Liver (tissue), 9 donors: Measurements from ENCODE around the gene CMIP. TPM values are rescaled to one million over a fixed set of nuclear protein-coding genes. Genes with fewer than 3 reads are reported as not detected.
A peak's percentile ranks its signal among the peaks of the same experiment; 100 is the strongest.

ENCODE experiments used
- DNase-seq: peaks from one replicate; pipeline ENCODE4 v3.0.0-alpha.2; 2017; ENCODE audit warnings: low spot score
- H3K27ac ChIP-seq, 2 donors: one replicate each; pipeline ENCODE4 v1.7.0; 2013; ENCODE audit warnings: inconsistent platforms in 2 of 2, low read length in 2 of 2, control low read depth in 1 of 2, low read depth in 1 of 2, mild to moderate bottlenecking in 1 of 2
- H3K27me3 ChIP-seq, 4 donors: one replicate each; pipeline versions ENCODE4 v1.6.1 to v1.7.0; 2013; ENCODE audit warnings: low read length in 3 of 4, inconsistent platforms in 1 of 4, mild to moderate bottlenecking in 1 of 4, moderate library complexity in 1 of 4; ENCODE audit not compliant: control insufficient read depth in 4 of 4, insufficient read depth in 4 of 4
- H3K36me3 ChIP-seq, 4 donors: one replicate each; pipeline versions ENCODE4 v1.6.1 to v1.7.0; 2013; ENCODE audit warnings: low read length in 3 of 4, mild to moderate bottlenecking in 3 of 4, low read depth in 1 of 4, moderate library complexity in 1 of 4; ENCODE audit not compliant: control insufficient read depth in 4 of 4, insufficient read depth in 3 of 4
- H3K4me1 ChIP-seq, 4 donors: one replicate each; pipeline versions ENCODE4 v1.6.1 to v1.7.0; 2013; ENCODE audit warnings: low read length in 3 of 4, mild to moderate bottlenecking in 3 of 4, moderate library complexity in 1 of 4; ENCODE audit not compliant: control insufficient read depth in 4 of 4, insufficient read depth in 4 of 4
- H3K4me3 ChIP-seq, 3 donors: one replicate each; pipeline versions ENCODE4 v1.6.1 to v1.7.0; 2013; ENCODE audit warnings: low read length in 3 of 3, control low read depth in 1 of 3, low read depth in 1 of 3, mild to moderate bottlenecking in 1 of 3
- H3K9ac ChIP-seq, 2 donors: one replicate each; pipeline ENCODE4 v1.7.0; 2013; ENCODE audit warnings: low read length in 2 of 2, mild to moderate bottlenecking in 2 of 2, moderate library complexity in 2 of 2, control low read depth in 1 of 2, low read depth in 1 of 2
- H3K9me3 ChIP-seq, 4 donors: one replicate each; pipeline versions ENCODE4 v1.6.1 to v1.7.0; 2013; ENCODE audit warnings: low read length in 3 of 4; ENCODE audit not compliant: control insufficient read depth in 4 of 4
- ATF3 ChIP-seq: IDR thresholded peaks from 2 replicates; pipeline ENCODE4 v1.6.1; 2016; ENCODE audit warnings: antibody characterized with exemption
- CTCF ChIP-seq: fragments of 150-350 bp; IDR thresholded peaks from 2 replicates; pipeline ENCODE4 v1.5.1; 2017; ENCODE audit warnings: improper control_type of control experiment, low read depth, low read length; ENCODE audit not compliant: missing input control
- EGR1 ChIP-seq, 2 donors: IDR thresholded peaks; 2 replicates each; pipeline ENCODE4 v1.6.1; 2016 to 2018; ENCODE audit warnings: antibody characterized with exemption in 2 of 2, low read depth in 2 of 2
- FOXA2 ChIP-seq: IDR thresholded peaks from 2 replicates; pipeline ENCODE4 v1.6.1; 2016; ENCODE audit warnings: antibody characterized with exemption
- HNF4A ChIP-seq, 2 donors: conservative IDR thresholded peaks; 2 replicates each; pipeline ENCODE4 v1.6.1; 2016; ENCODE audit warnings: antibody characterized with exemption in 2 of 2, mild to moderate bottlenecking in 2 of 2
- MAX ChIP-seq: IDR thresholded peaks from 2 replicates; pipeline ENCODE4 v1.6.1; 2016; ENCODE audit warnings: antibody characterized with exemption
- NR2F2 ChIP-seq: IDR thresholded peaks from 2 replicates; pipeline ENCODE4 v1.6.1; 2016; ENCODE audit warnings: antibody characterized with exemption
- RAD21 ChIP-seq, 2 donors: IDR thresholded peaks; 2 replicates each; pipeline ENCODE4 v1.6.1; 2016; ENCODE audit warnings: antibody characterized with exemption in 2 of 2, mild to moderate bottlenecking in 2 of 2
- SP1 ChIP-seq: IDR thresholded peaks from 2 replicates; pipeline ENCODE4 v1.6.1; 2018; ENCODE audit warnings: antibody characterized with exemption, mild to moderate bottlenecking
- TAF1 ChIP-seq: conservative IDR thresholded peaks from 2 replicates; pipeline ENCODE4 v1.6.1; 2016; ENCODE audit warnings: antibody characterized with exemption, mild to moderate bottlenecking
- YY1 ChIP-seq: IDR thresholded peaks from 2 replicates; pipeline ENCODE4 v1.6.1; 2016; ENCODE audit warnings: antibody characterized with exemption, mild to moderate bottlenecking
- ZBTB33 ChIP-seq: IDR thresholded peaks from 2 replicates; pipeline ENCODE4 v1.6.1; 2016; ENCODE audit warnings: antibody characterized with exemption
- WGBS: extraction: QIAGEN DNeasy Blood & Tissue Kit; methylation state at CpG from one replicate; pipeline ENCODE4 v1.1.7; 2013; 5-methylcytosine and 5-hydroxymethylcytosine counted together
- polyA plus RNA-seq, 2 donors: library from polyadenylated mRNA; stranded (reverse) in 1 of 2; unstranded in 1 of 2; fragments of 200-250 nt in 1 of 2; fragments of >200 nt in 1 of 2; fragmentation: Nextera tagmentation in 1 of 2; extraction: Ambion mirVana in 1 of 2; gene quantifications; one replicate each; pipeline versions ENCODE4 v1.2.1 to v1.2.3, GENCODE V29; 2013 to 2015
- total RNA-seq, 2 donors: library from RNA; depleted of rRNA; stranded (reverse); fragments of >200 nt; gene quantifications; one replicate each; pipeline ENCODE4 v1.2.3, GENCODE V29; 2014
- donor health status: healthy.
- donor health status: healthy.
- donor health status: healthy.
- donor health status: healthy.
- donor health status: healthy.

CMIP gene
- total and polyA plus RNA-seq, 4 donors, result 1.7 to 15.6 (median 10.1) TPM

GRCh38 chr16:81449241-81449640 lies 4.6 kb downstream of the CMIP start:
- TF ChIP-seq MAX (no peak), EGR1 (IDR thresholded peaks at IDR 0.05; ENCODE audit: low read depth in 2 of 2) (no peak), ZBTB33 (no peak), CTCF (no peak), TAF1 (no peak)
- H3K4me1 ChIP-seq, result peaks cover 24 to 77% (median 58%) of the 10 kb centered on the region in 4 donors
- peak overlapping the region; percentile 16 to 45 for H3K9ac ChIP-seq
- DNase-seq, result no peak
- H3K9me3 ChIP-seq, result no peaks in the 10 kb centered on the region
- H3K36me3 ChIP-seq, result no peaks in the 10 kb centered on the region
- no peaks in the 10 kb centered on the region for H3K27me3 ChIP-seq
- WGBS, result 91% methylated on average over 2 of the region's 2 CpGs
- H3K4me3 ChIP-seq, result no peak overlapping the region
- peak overlapping the region; percentile 89 for H3K27ac ChIP-seq

- no peaks in the 10 kb centered on the region for H3K36me3 ChIP-seq
- peaks cover 24 to 83% (median 65%) of the 10 kb centered on the region in 4 donors for H3K4me1 ChIP-seq
- no peak overlapping the region for H3K4me3 ChIP-seq
- H3K9me3 ChIP-seq, result no peaks in the 10 kb centered on the region
- no peak overlapping the region for H3K9ac ChIP-seq
- WGBS, result 70% methylated on average over 7 of the region's 7 CpGs
- TF ChIP-seq RAD21 (IDR thresholded peaks at IDR 0.05), result no peak
- no peak for TF ChIP-seq HNF4A (conservative IDR thresholded peaks at IDR 0.05)
- TF ChIP-seq TAF1, result no peak
- no peak for TF ChIP-seq YY1
- no peak for TF ChIP-seq EGR1 (IDR thresholded peaks at IDR 0.05; ENCODE audit: low read depth in 2 of 2)
- no peak for TF ChIP-seq NR2F2
- no peak for TF ChIP-seq ZBTB33
- no peak for TF ChIP-seq SP1
- TF ChIP-seq ATF3, result no peak
- no peak for TF ChIP-seq FOXA2
- no peak for DNase-seq
- H3K27me3 ChIP-seq, result no peaks in the 10 kb centered on the region
- peak overlapping the region; percentile 89 for H3K27ac ChIP-seq
Measured at GRCh38 chr16:81449899-81450608, 5.4 kb downstream of the CMIP start.
